Heart left ventricle (tissue), 13 donors: ENCODE measurements around the gene DNAH17.

Source experiments
- CTCF ChIP-seq, 12 donors: fragments of 200-600 bp; sonication (generic) in 4 of 12; IDR thresholded peaks; one replicate each; pipeline versions ENCODE4 v1.5.0 to v1.8.0; 2018 to 2022; ENCODE audit warnings: antibody characterized with exemption in 12 of 12, mild to moderate bottlenecking in 5 of 12
- POLR2A ChIP-seq, 2 donors: fragments of 450-650 bp; IDR thresholded peaks; one replicate each; pipeline ENCODE4 v1.6.1; 2017; ENCODE audit warnings: antibody characterized with exemption in 2 of 2, mild to moderate bottlenecking in 2 of 2, moderate library complexity in 2 of 2
- donor health status: ischemic (EF 13 %, LVEDD 7.1; RV severe dilation, severe dysfunction).
- donor health status: DM: no; HTN: yes; CAD: no.
- donor health status: DM: no; HTN: no; CAD: no.
- donor health status: ischemic (EF 25% LVEDD 6.9; RV normal size, moderate dysfunction).
- donor health status: ischemic (EF 25% LVEDD 5.7; RV mildly dilated, moderate dysfunction).
- donor health status: ischemic (EF 35%, LVEDD 5.7; RV mildly dilated, moderate dysfunction).
- donor health status: nonischemic (EF 11% LVEDD 7.7; RV severe dilation, severe dysfunction).
- donor health status: DM: yes; HTN: yes; CAD: no.
- donor health status: PGD.
- donor health status: ischemic (EF 29% LVEDD 5.4; RV normal size, mild dysfunction).
- donor health status: nonischemic (EF 23%, LVEDD 6.1; RV moderate dilation, normal function).

GRCh38 chr17:78491236-78492115, 85.7 kb downstream of the DNAH17 start:
- TF ChIP-seq CTCF (IDR thresholded peaks at IDR 0.05) = no peak
- TF ChIP-seq POLR2A (IDR thresholded peaks at IDR 0.05) = no peak
